ENCODE measurements around the gene AFMID. TPM values are rescaled to one million over a fixed set of nuclear protein-coding genes. Genes with fewer than 3 reads are reported as not detected.

AFMID gene
- total RNA-seq, 1 donor from 2014 or later = 107 TPM

DNA sequence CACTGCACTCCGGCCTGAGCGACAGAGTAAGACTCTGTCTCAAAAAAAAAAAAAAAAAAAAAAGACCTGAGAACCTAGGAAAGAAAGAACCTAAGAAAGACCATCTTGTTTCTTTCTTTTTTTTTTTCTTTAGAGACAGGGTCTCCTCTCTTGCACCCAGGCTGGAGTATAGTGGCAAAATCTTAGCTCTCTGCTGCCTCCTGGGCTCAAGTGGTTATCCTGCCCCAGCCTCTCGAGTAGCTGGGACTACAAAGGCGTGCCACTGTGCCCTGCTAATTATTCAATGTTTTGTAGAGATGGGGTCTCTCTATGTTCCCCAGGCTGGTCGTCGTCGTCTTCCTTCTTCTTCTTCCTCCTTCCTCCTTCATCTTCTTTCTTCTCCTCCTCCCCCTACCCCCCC lies 19.1 kb downstream of the AFMID start:
- no peak for DNase-seq (ENCODE audit: low spot score in 2 of 2)
- intact Hi-C loops (cut with DNase I) = no loop called here
- Histone ChIP-seq H3K4me3 (no peak overlapping the region), H3K27me3 (no peaks in the 10 kb centered on the region), H3K9me3 (no peaks in the 10 kb centered on the region), H3K36me3 (peaks cover 0 to 8% of the 10 kb centered on the region in 2 donors), H3K27ac (no peak overlapping the region), H3K4me1 (no peaks in the 10 kb centered on the region)
- TF ChIP-seq, protein P1, sequence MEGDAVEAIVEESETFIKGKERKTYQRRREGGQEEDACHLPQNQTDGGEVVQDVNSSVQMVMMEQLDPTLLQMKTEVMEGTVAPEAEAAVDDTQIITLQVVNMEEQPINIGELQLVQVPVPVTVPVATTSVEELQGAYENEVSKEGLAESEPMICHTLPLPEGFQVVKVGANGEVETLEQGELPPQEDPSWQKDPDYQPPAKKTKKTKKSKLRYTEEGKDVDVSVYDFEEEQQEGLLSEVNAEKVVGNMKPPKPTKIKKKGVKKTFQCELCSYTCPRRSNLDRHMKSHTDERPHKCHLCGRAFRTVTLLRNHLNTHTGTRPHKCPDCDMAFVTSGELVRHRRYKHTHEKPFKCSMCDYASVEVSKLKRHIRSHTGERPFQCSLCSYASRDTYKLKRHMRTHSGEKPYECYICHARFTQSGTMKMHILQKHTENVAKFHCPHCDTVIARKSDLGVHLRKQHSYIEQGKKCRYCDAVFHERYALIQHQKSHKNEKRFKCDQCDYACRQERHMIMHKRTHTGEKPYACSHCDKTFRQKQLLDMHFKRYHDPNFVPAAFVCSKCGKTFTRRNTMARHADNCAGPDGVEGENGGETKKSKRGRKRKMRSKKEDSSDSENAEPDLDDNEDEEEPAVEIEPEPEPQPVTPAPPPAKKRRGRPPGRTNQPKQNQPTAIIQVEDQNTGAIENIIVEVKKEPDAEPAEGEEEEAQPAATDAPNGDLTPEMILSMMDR (IDR thresholded peaks at IDR 0.05) = no peak

DNA sequence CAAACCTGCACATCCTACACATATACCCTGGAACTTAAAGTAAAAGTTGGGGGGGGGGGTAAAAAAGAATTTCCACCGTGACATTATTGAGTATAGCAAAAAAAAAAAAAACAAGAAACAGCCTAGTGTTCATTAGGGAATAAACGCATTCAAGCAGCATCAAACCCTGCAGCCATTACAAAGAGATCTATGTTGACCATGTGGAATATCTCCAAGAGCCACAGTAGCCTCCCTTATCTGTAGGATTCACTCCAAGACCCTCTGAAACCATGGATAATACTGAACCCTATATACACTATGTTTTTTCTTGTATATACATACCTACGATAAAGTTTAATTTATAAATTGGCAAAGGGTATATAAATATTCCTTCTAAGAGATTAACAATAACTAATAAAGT lies 21.3 kb downstream of the AFMID start:
- H3K4me3 ChIP-seq = no peak overlapping the region
- no peak for DNase-seq (ENCODE audit: low spot score in 2 of 2)
- no peaks in the 10 kb centered on the region for H3K9me3 ChIP-seq
- peaks cover 0 to 4% of the 10 kb centered on the region in 2 donors for H3K36me3 ChIP-seq
- no peak overlapping the region for H3K27ac ChIP-seq
- H3K27me3 ChIP-seq = no peaks in the 10 kb centered on the region
- intact Hi-C loops (cut with DNase I) = no loop called here
- H3K4me1 ChIP-seq = no peaks in the 10 kb centered on the region
- TF ChIP-seq, protein P1 (IDR thresholded peaks at IDR 0.05) = no peak

DNA sequence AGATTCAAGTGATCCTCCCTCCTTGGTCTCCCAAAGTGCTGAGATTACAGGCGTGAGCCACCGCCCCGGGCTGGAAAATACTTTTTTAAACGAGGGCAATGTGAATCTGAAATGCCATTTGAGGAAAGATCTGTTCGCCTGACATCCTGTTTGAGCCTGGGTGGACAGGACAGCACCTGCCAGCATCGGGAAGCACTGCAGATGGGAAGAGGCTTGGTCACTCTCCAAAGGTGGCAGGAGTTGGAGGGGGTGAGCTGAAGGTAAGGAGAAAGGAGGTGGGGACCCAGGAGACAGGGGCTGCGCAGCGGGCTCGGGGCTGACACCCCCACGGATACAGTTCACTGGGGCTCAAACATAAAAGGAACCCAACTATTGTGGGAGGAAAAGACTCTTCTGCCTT lies 22.9 kb downstream of the AFMID start:
- DNase-seq (ENCODE audit: low spot score in 2 of 2) = no peak
- TF ChIP-seq, protein P1 (IDR thresholded peaks at IDR 0.05) = no peak
- H3K4me3 ChIP-seq = no peak overlapping the region
- intact Hi-C loops (cut with DNase I) = no loop called here
- H3K4me1 ChIP-seq = peaks cover 4 to 5% of the 10 kb centered on the region in 2 donors
- H3K9me3 ChIP-seq = no peaks in the 10 kb centered on the region
- peaks cover 0 to 4% of the 10 kb centered on the region in 2 donors for H3K36me3 ChIP-seq
- H3K27me3 ChIP-seq = no peaks in the 10 kb centered on the region
- H3K27ac ChIP-seq = no peak overlapping the region

DNA sequence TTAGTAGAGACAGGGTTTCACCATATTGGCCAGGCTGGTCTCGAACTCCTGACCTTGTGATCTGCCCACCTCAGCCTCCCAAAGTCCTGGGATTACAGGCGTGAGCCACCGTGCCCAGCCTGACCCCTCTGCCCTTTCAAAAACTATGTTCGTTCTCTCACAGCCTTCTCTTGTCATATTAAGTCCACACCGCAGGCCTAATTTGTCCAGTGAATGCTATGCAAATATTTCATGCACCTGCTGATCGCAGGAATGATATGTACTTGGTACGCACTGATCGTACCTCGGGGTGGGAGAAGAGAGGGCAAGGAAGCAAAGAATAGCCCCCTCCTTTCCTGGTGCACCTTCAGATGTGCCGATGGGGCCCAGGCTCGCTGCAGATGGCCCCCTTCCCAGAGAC lies 23.9 kb downstream of the AFMID start:
- TF ChIP-seq, protein P1 (IDR thresholded peaks at IDR 0.05) = no peak
- DNase-seq (ENCODE audit: low spot score in 2 of 2) = no peak
- Histone ChIP-seq H3K4me1 (peaks cover 4 to 5% of the 10 kb centered on the region in 2 donors), H3K36me3 (peaks cover 0 to 4% of the 10 kb centered on the region in 2 donors), H3K9me3 (no peaks in the 10 kb centered on the region), H3K4me3 (no peak overlapping the region), H3K27me3 (no peaks in the 10 kb centered on the region), H3K27ac (no peak overlapping the region)
- intact Hi-C loops (cut with DNase I) = no loop called here

DNA sequence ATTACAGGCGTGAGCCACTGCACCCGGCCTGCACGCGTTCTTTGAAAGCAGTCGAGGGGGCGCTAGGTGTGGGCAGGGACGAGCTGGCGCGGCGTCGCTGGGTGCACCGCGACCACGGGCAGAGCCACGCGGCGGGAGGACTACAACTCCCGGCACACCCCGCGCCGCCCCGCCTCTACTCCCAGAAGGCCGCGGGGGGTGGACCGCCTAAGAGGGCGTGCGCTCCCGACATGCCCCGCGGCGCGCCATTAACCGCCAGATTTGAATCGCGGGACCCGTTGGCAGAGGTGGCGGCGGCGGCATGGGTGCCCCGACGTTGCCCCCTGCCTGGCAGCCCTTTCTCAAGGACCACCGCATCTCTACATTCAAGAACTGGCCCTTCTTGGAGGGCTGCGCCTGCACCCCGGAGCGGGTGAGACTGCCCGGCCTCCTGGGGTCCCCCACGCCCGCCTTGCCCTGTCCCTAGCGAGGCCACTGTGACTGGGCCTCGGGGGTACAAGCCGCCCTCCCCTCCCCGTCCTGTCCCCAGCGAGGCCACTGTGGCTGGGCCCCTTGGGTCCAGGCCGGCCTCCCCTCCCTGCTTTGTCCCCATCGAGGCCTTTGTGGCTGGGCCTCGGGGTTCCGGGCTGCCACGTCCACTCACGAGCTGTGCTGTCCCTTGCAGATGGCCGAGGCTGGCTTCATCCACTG lies 27.0 kb downstream of the AFMID start, which contains the start of gene BIRC5:
Gene BIRC5 (plus strand): TSS at position 238 of the 690 bp plus-strand sequence. CDS start 64 bp downstream, at position 302.
- peaks cover 4 to 5% of the 10 kb centered on the region in 2 donors for H3K4me1 ChIP-seq

More for the DNA sequence above, 27.0 kb downstream of the AFMID start, which contains the start of gene BIRC5:
- H3K27ac ChIP-seq = no peak within 1 kb of the TSS
- no peaks in the 10 kb centered on the region for H3K36me3 ChIP-seq
- no peaks in the 10 kb centered on the region for H3K9me3 ChIP-seq
- H3K27me3 ChIP-seq = no peaks in the 10 kb centered on the region
- DNase-seq (ENCODE audit: low spot score in 2 of 2) = peak; percentile 31 to 92
- intact Hi-C loops (cut with DNase I) = no loop called here
- peak within 1 kb of the TSS; percentile 27 to 59 for H3K4me3 ChIP-seq
- TF ChIP-seq, protein P1 (IDR thresholded peaks at IDR 0.05) = no peak
